ENCODE results near the gene TPST2. TPM values are rescaled to one million over a fixed set of nuclear protein-coding genes. Genes with fewer than 3 reads are reported as not detected.

Gene TPST2
- total RNA-seq, 1 experiment from 2014 or later = 11.8 TPM

DNA sequence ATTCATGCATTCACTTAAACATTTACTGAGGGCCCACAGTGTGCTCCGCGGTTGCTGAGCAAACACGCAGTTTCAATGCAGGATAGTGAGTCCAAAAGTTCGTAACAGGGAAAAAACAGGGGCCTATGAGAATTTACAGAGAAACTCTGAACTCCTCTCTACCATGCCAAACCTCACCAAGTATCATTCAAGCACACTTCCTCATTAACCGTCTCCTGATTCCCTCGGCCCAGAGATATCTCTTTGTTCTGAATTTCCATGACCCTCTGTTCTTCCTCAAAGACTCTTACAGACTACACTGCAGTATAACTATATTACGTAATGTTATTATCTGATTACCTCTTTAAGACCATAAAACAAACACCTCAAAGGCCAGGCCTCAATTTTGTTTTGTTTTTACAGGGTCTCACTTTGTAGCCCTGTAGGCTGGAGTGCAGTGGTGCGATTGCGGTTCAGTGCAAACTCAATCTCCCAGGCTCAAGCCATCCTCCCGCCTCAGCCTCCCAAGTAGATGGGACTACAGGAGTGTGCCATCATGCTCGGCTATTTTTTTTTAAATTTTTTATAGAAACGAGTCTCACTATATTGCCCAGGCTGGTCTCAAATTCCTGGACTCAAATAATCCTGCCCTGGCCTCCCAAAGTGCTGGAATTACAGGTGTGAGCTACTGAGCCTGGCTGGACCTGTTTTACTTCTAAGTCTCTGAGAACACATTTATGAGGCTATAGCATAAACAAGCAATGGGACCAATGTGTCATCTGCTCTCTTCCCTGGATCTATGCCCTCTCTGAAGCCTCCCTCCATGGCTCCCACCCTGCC is 109.9 kb downstream of the TPST2 start:
- Mint-ChIP-seq H3K27me3 (ENCODE audit: unreplicated experiment) (no peaks in the 10 kb centered on the region), H3K4me1 (ENCODE audit: low read depth, unreplicated experiment) (peaks cover 47% of the 10 kb centered on the region), H3K4me3 (ENCODE audit: low read depth, unreplicated experiment) (peak overlapping the region; percentile 64), H3K36me3 (ENCODE audit: insufficient read depth, unreplicated experiment) (peaks cover 58% of the 10 kb centered on the region), H3K9me3 (ENCODE audit: low read depth, unreplicated experiment) (no peaks in the 10 kb centered on the region), H3K27ac (ENCODE audit: unreplicated experiment) (peak overlapping the region; percentile 83)
- no TSS peak for BruUV-seq (replicated peaks)
- TF ChIP-seq, protein P1, sequence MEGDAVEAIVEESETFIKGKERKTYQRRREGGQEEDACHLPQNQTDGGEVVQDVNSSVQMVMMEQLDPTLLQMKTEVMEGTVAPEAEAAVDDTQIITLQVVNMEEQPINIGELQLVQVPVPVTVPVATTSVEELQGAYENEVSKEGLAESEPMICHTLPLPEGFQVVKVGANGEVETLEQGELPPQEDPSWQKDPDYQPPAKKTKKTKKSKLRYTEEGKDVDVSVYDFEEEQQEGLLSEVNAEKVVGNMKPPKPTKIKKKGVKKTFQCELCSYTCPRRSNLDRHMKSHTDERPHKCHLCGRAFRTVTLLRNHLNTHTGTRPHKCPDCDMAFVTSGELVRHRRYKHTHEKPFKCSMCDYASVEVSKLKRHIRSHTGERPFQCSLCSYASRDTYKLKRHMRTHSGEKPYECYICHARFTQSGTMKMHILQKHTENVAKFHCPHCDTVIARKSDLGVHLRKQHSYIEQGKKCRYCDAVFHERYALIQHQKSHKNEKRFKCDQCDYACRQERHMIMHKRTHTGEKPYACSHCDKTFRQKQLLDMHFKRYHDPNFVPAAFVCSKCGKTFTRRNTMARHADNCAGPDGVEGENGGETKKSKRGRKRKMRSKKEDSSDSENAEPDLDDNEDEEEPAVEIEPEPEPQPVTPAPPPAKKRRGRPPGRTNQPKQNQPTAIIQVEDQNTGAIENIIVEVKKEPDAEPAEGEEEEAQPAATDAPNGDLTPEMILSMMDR (IDR thresholded peaks at IDR 0.05; ENCODE audit: unreplicated experiment) = no peak
- intact Hi-C loops (cut with micrococcal nuclease; ENCODE audit: unreplicated experiment) = no loop called here
- CTCF ChIA-PET = no interaction called here
- no peak for DNase-seq

DNA sequence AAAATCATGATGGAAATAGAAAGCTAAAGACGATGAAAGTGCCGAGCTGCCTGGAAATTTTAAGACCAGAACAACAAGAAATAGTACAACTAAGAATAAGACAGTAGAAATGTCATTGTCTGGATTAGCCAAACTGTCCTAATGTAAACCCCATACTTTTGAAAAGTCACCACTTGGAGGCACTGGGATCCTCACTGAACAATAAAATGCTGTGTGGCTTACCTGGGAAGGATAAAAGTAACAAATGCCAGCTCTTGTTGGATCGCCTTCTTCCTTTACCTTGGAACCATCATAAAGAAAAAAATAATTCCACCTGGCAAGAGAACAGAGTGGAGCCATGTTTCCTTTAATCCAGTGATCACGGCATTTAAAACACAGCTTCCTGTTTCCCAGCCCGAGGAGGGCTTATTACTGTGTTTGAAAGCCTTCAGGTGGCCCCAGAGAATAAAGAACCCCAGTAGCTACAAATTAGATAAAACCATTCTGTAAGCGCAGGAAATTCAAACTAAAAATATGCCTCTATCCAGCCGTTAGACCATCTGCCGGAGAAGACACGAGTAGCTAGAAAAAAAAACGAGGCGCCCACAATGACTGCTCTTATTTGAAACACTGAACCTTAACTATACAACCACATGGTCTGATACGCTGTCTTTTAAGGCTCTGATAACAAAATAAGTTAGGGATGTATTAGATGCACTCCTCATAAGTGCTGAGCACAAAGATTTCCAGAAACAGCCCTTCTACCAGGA is 110.7 kb downstream of the TPST2 start:
- Mint-ChIP-seq H3K36me3 (ENCODE audit: insufficient read depth, unreplicated experiment) (peaks cover 55% of the 10 kb centered on the region), H3K4me1 (ENCODE audit: low read depth, unreplicated experiment) (peaks cover 52% of the 10 kb centered on the region), H3K27me3 (ENCODE audit: unreplicated experiment) (no peaks in the 10 kb centered on the region), H3K4me3 (ENCODE audit: low read depth, unreplicated experiment) (peak overlapping the region; percentile 64), H3K27ac (ENCODE audit: unreplicated experiment) (peak overlapping the region; percentile 83), H3K9me3 (ENCODE audit: low read depth, unreplicated experiment) (no peaks in the 10 kb centered on the region)
- no peak for DNase-seq
- CTCF ChIA-PET = interaction anchor here (0.6 kb wide), 3 partner anchors 37 to 969 kb away, joined by 3 to 4 read pairs (median 4); no protein-coding TSS in a partner anchor
- intact Hi-C loops (cut with micrococcal nuclease; ENCODE audit: unreplicated experiment) = no loop called here
- TF ChIP-seq, protein P1 (IDR thresholded peaks at IDR 0.05; ENCODE audit: unreplicated experiment) = no peak
- no TSS peak for BruUV-seq (replicated peaks)

DNA sequence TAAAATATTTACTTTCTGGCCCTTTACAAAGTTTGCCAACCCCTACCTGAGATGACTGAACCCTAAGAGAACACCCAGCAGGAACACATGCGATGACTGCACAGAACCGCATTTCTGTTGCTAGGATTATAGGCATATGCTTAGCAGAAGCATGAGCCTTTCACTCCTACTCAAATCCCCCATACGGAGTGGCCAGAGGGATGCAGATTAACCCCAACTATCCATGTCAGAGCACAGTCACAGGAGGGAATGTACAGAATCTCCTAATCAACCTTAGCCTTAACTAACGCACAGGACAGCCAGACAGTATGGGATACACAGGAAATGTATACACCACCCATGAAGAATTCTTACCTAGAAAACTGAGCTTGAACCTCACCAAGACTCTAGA is 112.6 kb downstream of the TPST2 start:
- TF ChIP-seq, protein P1 (IDR thresholded peaks at IDR 0.05; ENCODE audit: unreplicated experiment) = no peak
- no peak for DNase-seq
- Mint-ChIP-seq H3K9me3 (ENCODE audit: low read depth, unreplicated experiment) (no peaks in the 10 kb centered on the region), H3K27me3 (ENCODE audit: unreplicated experiment) (no peaks in the 10 kb centered on the region), H3K4me3 (ENCODE audit: low read depth, unreplicated experiment) (no peak overlapping the region), H3K4me1 (ENCODE audit: low read depth, unreplicated experiment) (peaks cover 60% of the 10 kb centered on the region), H3K36me3 (ENCODE audit: insufficient read depth, unreplicated experiment) (peaks cover 44% of the 10 kb centered on the region), H3K27ac (ENCODE audit: unreplicated experiment) (peak overlapping the region; percentile 41)
- CTCF ChIA-PET = interaction anchor here (0.5 kb wide), 1 partner anchor 16 kb away, joined by 6 read pairs; no protein-coding TSS in a partner anchor
- no TSS peak for BruUV-seq (replicated peaks)
- intact Hi-C loops (cut with micrococcal nuclease; ENCODE audit: unreplicated experiment) = no loop called here

DNA sequence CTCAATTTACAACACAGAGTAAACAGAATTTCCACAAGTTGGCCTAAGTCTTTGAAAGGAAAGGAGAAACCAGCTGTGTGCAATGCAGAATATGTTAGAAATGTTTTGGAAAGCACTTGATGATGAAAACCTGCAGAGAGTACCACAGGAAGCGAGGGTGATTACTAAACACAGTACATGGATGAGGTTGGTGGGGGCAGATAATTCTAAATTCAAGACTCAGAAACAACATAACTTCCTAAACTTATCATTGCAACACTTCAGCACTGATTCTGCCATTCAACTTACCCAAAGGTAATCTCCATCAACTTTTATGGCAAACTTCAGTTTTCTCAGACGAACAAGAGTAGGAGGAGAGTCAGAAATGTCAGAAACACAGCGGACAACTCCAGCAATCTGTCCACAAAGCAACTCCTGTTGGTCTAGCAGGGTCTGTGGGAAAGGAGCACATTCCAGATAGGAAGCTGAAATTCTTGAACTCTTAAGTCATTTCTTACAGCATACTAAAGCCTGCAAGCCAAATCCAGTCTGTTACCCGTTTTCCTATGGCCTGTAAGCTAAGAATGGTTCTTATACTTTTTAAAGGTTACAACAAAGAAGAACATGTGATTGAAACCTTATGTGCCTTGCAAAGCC is 113.1 kb downstream of the TPST2 start:
- intact Hi-C loops (cut with micrococcal nuclease; ENCODE audit: unreplicated experiment) = no loop called here
- Mint-ChIP-seq H3K4me3 (ENCODE audit: low read depth, unreplicated experiment) (no peak overlapping the region), H3K27ac (ENCODE audit: unreplicated experiment) (peak overlapping the region; percentile 41), H3K36me3 (ENCODE audit: insufficient read depth, unreplicated experiment) (peaks cover 48% of the 10 kb centered on the region), H3K27me3 (ENCODE audit: unreplicated experiment) (no peaks in the 10 kb centered on the region), H3K9me3 (ENCODE audit: low read depth, unreplicated experiment) (no peaks in the 10 kb centered on the region), H3K4me1 (ENCODE audit: low read depth, unreplicated experiment) (peaks cover 60% of the 10 kb centered on the region)
- TF ChIP-seq, protein P1 (IDR thresholded peaks at IDR 0.05; ENCODE audit: unreplicated experiment) = no peak
- CTCF ChIA-PET = no interaction called here
- DNase-seq = no peak
- BruUV-seq (replicated peaks) = no TSS peak

Measured in Calu3 (cell line).